NAMALWA (cell line): ENCODE data around the gene TNNI2.

ENCODE experiments used
- DNase-seq: peaks from one replicate; pipeline ENCODE4 v3.0.0-alpha.2; 2015; ENCODE audit warnings: low spot score

Gene TNNI2

GRCh38 chr11:1821562-1821961 lies 17.2 kb upstream of the TNNI2 start:
- no peak for DNase-seq

- no peak for DNase-seq
Measured at GRCh38 chr11:1822648-1823375, 16.0 kb upstream of the TNNI2 start.

- DNase-seq, result no peak
Measured at GRCh38 chr11:1823376-1824220, 15.2 kb upstream of the TNNI2 start.

GRCh38 chr11:1824221-1825038 lies 14.4 kb upstream of the TNNI2 start:
- DNase-seq, result no peak

GRCh38 chr11:1825039-1825740 lies 13.6 kb upstream of the TNNI2 start:
- DNase-seq, result peak; percentile 39

- DNase-seq, result no peak
Measured at GRCh38 chr11:1825785-1826451, 12.9 kb upstream of the TNNI2 start.

GRCh38 chr11:1826552-1827094 lies 12.2 kb upstream of the TNNI2 start:
- DNase-seq, result no peak

GRCh38 chr11:1827095-1827813 lies 11.5 kb upstream of the TNNI2 start:
- DNase-seq, result no peak

GRCh38 chr11:1827931-1828330 lies 10.8 kb upstream of the TNNI2 start:
- DNase-seq, result no peak

- no peak for DNase-seq
Measured at GRCh38 chr11:1828542-1828941, 10.2 kb upstream of the TNNI2 start.

- no peak for DNase-seq
Measured at GRCh38 chr11:1829039-1829820, 9.6 kb upstream of the TNNI2 start.

- no peak for DNase-seq
Measured at GRCh38 chr11:1830004-1830321, 8.8 kb upstream of the TNNI2 start.

GRCh38 chr11:1830322-1831223 lies 8.2 kb upstream of the TNNI2 start:
- peak; percentile 5 for DNase-seq

GRCh38 chr11:1831338-1832210 lies 7.2 kb upstream of the TNNI2 start:
- DNase-seq, result peak; percentile 3

GRCh38 chr11:1832211-1832919 lies 6.4 kb upstream of the TNNI2 start:
- DNase-seq, result peak; percentile 60

- DNase-seq, result no peak
Measured at GRCh38 chr11:1832920-1833295, 5.9 kb upstream of the TNNI2 start.

- DNase-seq, result no peak
Measured at GRCh38 chr11:1834062-1834610, 4.6 kb upstream of the TNNI2 start.
